GM10266 (cell line): ENCODE data around the gene PCSK4.
"Not testable (repeated sequence)": the region's sequence is repeated elsewhere in the genome, so short reads cannot be mapped to it uniquely, and the experiment has no call there.

Experiments
- DNase-seq: peaks from one replicate; pipeline ENCODE4 v3.0.0; 2012; ENCODE audit errors: extremely low spot score
- CTCF ChIP-seq: IDR thresholded peaks from 2 replicates; pipeline ENCODE4 v1.5.1; 2012; ENCODE audit warnings: mild to moderate bottlenecking, low read depth; ENCODE audit not compliant: control insufficient read depth, insufficient read depth; ENCODE audit errors: missing control alignments

The PCSK4 gene

GRCh38 chr19:1520203-1520780 lies 30.1 kb upstream of the PCSK4 start:
- DNase-seq = no peak
- no peak for TF ChIP-seq CTCF

GRCh38 chr19:1519802-1520201 lies 29.7 kb upstream of the PCSK4 start:
- DNase-seq = not testable (repeated sequence)

GRCh38 chr19:1518471-1518870 lies 28.3 kb upstream of the PCSK4 start:
- no peak for TF ChIP-seq CTCF
- no peak for DNase-seq

GRCh38 chr19:1516395-1516753 lies 26.2 kb upstream of the PCSK4 start:
- TF ChIP-seq CTCF = no peak

GRCh38 chr19:1514986-1515721 lies 25.0 kb upstream of the PCSK4 start:
- no peak for DNase-seq
- TF ChIP-seq CTCF = no peak

More at GRCh38 chr19:1516395-1516753, 26.2 kb upstream of the PCSK4 start:
- no peak for DNase-seq

- DNase-seq = no peak
- no peak for TF ChIP-seq CTCF
These were observed 24.1 kb upstream of the PCSK4 start for GRCh38 chr19:1514295-1514661.

GRCh38 chr19:1513499-1514294 lies 23.5 kb upstream of the PCSK4 start:
- peak; percentile 69 for TF ChIP-seq CTCF

More at GRCh38 chr19:1513499-1514294, 23.5 kb upstream of the PCSK4 start:
- peak; percentile 83 for DNase-seq
